Activated CD8-positive, alpha-beta memory T cell treated with anti-CD3 and anti-CD28 coated beads for 48 hours (primary cell): ENCODE measurements around the gene ABCA6.

Source experiments
- DNase-seq, 3 experiments: peaks; one replicate each; pipeline ENCODE4 v3.0.0-alpha.2; 2020; ENCODE audit warnings: low read depth in 2 of 3, low spot score in 2 of 3

ABCA6 gene

DNA sequence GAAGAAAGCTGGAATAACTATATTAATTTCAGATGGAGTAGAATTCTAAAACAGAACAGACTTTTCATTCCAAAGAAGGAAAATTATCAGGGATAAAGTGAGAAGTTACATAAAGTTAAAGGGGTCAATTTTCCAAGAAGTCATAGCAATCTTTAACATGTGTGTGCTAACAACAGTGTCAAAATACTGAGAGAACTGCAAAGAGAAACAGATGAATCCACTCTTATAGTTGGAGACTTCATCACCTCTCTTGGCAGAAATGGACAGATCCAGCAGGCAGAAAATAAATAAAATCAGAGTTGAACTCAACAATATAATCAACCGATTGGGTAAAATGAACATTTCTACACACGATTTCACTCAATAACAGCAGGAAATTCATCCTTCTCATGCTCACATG, 86.4 kb downstream of the ABCA6 start:
- no peak for DNase-seq

DNA sequence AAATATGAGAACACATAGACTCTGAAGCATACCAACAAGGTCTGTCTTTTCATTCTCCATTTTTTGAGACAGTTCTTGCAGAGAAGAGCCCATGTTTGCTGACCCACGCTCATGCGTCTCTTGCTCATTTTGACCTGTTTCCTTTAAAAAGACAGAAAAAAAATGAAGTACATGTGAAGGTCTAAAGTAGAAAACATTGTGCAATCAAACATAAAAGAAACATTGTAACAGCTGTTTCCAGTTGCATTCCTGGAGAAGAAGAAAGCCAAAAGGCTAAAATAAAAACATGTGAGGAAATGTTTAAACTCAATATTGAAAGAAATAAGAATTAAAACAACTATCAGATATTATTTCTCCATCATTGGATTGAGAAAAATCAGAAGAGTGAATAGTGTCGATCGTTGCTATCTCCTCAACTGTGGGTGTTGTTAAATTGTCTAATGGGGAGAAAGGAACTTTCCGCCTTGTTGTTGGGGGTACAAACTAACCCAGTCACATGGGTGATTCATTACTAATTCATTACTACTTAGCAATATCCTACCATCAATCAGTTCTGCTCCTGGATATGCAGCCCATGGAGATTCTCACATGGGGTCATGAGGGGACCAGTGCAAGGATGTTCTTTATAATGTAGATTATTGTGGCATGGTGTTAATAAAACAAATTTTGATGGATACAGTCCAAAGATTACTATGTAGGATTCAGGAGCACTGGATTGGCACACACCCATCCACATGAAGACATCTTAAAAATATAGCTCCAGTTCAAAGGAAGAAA, 90.5 kb downstream of the ABCA6 start:
- no peak for DNase-seq

- DNase-seq, result no peak
Measured at GRCh38 chr17:69048634-69049033, 93.1 kb downstream of the ABCA6 start.

DNA sequence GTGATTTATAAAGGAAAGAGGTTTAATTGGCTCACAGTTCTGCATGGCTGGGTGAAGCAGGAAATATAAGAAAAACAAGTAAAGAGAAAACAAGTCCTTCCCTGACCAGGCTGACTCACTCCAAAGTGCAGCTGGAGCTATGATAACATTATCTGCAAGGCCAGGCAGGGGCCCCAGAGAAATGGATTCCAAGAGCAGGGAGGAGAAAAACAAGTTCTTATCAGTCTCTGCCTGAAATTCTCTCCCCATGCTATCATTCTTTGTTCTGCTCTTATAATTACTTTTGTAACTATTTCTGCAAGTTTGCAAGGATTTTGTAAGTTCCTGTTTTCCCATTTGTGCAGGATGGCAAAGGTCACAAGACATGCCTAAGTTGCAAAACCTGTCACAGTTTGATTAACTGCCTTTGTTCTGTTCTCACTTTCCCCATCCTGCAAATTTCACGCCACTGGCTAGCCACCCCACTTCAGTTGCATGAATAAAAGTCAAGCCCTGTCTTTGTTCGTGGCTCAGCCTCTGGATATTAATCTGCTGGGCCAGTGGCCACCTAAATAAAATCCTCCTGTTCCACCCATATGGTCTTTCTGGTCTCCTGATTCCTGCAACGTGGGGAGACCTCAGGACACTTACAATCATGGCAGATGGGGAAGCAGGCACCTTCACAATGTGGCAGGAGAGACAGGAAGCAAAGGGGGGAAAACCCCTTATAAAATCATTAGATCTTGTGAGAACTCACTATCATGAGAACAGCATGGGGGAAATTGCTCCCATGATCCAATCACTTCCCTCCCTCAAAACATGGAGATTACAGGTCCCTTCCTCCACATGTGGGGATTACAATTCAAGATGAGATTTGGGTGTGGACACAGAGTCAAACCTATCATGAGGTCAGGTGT, 94.1 kb downstream of the ABCA6 start:
- no peak for DNase-seq

GRCh38 chr17:69046121-69046807, 95.4 kb downstream of the ABCA6 start:
- no peak for DNase-seq

DNA sequence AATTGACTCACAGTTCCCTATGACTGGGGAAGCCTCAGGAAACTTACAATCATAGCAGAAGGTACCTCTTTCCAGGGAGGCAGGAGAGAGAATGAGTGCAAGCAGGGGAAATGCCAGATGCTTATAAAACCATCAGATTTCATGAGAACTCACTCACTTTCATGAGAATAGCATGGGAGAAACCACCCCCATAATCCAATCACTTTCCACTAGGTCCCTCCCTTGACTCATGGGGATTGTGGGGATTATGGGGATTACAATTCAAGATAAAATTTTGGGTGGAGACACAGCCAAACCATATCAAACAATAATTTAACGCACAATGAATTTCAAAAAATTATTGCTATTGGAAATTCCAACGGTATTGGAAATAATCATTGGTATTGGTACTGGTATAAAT, 96.0 kb downstream of the ABCA6 start:
- DNase-seq, result no peak

DNA sequence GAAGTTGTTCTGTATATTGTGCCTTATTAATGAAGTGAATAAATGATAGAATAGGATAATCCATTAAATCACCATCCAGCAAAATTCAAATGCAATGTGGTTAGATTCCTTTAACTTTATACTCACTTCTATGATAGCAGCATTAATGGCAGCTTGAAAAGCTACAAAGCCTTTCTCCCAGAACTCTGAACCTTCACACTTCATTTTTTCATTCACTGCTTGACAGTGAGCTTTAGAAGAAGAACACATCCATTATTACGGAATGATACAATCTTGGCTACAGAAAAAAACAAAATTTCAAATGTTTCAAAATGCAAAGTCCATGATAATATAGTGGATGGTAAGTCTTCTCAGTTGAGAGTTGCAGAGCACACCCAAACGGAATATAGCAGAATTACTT, 97.3 kb downstream of the ABCA6 start:
- no peak for DNase-seq

DNA sequence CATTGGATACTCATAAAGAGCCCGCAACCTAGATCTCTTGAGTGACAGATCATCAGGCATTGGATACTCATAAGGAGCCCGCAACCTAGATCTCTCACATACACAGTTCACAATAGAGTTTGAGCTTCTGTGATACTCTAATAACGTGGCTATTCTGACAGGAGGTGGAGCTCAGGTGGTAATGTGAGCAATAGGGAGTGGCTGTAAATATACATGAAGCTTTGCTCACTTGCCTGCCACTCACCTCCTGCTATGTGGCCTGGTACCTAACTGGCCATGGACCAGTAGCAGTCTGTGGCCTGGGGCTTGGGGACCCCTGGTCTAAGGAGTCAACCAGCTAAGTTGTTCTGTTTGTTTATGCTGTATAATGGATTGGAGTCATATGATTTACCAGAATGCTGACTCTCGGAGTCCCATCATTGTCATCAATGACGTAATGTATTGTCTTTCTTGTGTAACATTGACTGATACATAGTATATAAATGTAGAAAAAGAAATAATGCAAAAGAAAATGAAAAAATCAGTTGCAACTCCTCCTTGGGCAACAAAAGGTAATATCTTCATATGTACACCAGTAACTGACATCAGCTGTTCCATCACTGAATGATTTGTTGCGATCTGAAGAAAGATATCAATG, 98.5 kb downstream of the ABCA6 start:
- no peak for DNase-seq

DNA sequence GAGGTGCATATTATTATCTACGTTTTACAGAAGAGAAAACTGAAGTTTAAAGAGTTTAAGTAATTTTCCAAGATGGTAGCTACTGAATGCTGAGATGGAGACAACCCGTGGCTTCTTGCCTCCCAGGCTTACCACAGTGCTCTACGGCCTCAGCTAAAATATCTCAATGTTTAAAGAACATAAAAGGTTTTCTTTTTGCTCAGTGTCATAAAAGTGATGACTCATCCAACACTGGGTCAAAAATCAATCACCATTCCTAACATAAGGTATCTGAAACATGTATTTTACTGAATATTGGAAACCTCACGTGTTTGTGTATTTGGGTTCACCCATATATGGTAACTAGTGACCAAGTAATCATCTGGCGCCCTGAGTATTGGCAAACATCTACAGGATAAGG, 99.4 kb downstream of the ABCA6 start:
- DNase-seq, result no peak

DNA sequence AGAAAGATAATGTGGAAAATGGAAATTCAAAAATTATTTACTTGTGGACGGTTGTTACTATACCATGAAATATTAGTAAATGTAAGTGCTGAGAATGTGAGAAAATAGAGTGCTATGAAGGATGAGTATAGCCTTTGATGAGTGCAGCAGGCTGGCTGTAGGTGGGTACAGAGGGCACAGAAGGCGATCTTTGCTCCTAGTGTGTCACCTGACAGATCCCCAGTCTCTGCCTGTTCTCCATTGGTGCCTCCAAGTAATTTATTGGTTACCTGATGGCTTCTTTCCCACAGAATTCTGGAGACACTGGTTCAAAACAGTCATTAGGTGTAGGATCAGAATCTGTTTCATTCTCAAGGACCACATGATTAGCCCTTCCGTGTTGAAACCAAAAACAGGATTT, 109.9 kb downstream of the ABCA6 start:
- no peak for DNase-seq

GRCh38 chr17:69030169-69030568, 111.5 kb downstream of the ABCA6 start:
- DNase-seq, result no peak
